Fibroblast of pulmonary artery (primary cell): ENCODE measurements around the gene MTO1.

Source experiments
- DNase-seq: peaks from one replicate; pipeline ENCODE4 v3.0.0-alpha.2; 2010; ENCODE audit warnings: low read depth
- H3K4me3 ChIP-seq: replicated peaks from 2 replicates; pipeline ENCODE4 v1.5.1; 2011; ENCODE audit warnings: low read depth, mild to moderate bottlenecking, control low read depth, low read length, moderate library complexity
- CTCF ChIP-seq: IDR thresholded peaks from 2 replicates; pipeline ENCODE4 v1.5.1; 2011; ENCODE audit warnings: mild to moderate bottlenecking, control low read depth, low read length, inconsistent platforms; ENCODE audit errors: missing control alignments

The MTO1 gene

GRCh38 chr6:73556836-73557235, 95.3 kb downstream of the MTO1 start:
- no peak for DNase-seq
- no peak overlapping the region for H3K4me3 ChIP-seq
- no peak for TF ChIP-seq CTCF
